Right renal pelvis (tissue), 4 donors: Measurements from ENCODE around the gene NOP53. TPM values are rescaled to one million over a fixed set of nuclear protein-coding genes. Genes with fewer than 3 reads are reported as not detected.
"Not testable (repeated sequence)": the region's sequence is repeated elsewhere in the genome, so short reads cannot be mapped to it uniquely, and the experiment has no call there.

Experiments
- DNase-seq, 4 donors: peaks; one replicate each; pipeline ENCODE4 v3.0.0-alpha.2; 2013; ENCODE audit warnings: low read depth in 4 of 4, low spot score in 3 of 4, missing footprints in 1 of 4
- polyA plus RNA-seq, 4 donors: library from polyadenylated mRNA; unstranded; fragments of 120-200 nt; gene quantifications; one replicate each; pipeline ENCODE4 v1.2.1, GENCODE V29; 2013; ENCODE audit not compliant: insufficient read length in 4 of 4

The NOP53 gene
- polyA plus RNA-seq, 4 donors = 346 to 460 (median 376) TPM

DNA sequence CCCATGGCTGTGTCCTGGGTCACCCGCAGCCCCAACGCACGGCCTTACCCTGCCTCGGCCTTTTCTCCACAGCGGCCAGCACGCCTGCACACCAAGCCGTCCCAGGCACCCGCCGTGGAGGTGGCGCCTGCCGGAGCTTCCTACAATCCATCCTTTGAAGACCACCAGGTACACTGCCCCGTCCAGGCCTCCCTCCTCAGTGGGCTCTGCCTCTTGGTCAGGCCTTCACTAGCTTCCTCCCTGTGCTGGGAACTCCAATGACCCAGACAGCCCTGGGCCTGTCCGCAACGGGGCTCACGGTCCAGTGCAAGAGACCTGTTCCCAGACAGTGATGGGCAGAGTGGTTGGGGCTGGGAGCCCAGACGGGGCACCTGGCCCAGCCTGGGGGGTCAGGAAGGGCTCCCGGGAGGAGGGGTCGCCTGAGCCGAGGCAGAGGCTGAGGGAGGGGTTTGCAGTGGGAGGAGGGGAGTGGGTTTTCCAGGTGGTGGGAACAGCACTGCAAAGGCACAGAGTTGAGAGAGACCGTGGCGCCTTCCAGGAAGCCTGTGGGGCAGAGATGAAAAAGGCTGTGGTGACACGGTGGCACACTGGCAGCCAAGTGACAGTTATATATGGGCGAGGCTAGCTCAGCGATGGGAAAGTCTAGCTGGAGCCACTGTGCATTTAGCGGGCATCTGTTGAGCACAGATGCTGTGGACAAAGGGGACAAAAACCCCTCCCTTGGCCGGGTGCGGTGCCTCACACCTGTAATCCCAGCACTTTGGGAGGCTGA lies 7.3 kb downstream of the NOP53 start:
- DNase-seq = no peak

GRCh38 chr19:47754206-47755064 lies 9.1 kb downstream of the NOP53 start:
- no peak for DNase-seq

DNA sequence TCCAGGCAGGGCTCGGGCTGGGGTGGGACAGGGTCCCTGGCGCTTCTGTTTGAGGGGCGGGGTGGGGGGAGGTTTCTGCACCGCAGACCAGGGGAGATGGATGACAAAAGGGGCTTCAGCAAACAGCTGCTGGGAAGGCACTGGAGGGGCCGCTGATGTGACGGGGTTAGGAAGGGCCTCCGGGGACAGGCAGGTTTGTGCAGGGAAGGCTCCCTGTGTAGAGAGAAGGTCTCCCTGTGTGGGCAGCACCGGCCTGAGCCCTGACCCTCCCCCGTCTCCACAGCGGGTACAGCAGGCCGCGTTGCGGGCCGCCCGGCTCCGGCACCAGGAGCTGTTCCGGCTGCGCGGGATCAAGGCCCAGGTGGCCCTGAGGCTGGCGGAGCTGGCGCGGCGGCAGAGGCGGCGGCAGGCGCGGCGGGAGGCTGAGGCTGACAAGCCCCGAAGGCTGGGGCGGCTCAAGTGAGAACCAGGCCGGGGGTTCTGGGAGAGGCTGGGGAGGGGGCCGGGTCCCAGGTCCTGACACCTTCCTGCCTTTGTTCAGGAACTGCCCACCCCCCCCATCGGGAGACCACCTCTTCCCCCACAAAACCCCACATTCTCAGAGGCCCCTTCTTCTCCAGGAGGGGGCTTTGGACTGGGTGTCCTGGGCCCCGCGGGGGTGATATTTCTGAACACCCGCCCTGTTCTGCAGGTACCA lies 9.9 kb downstream of the NOP53 start:
- no peak for DNase-seq

DNA sequence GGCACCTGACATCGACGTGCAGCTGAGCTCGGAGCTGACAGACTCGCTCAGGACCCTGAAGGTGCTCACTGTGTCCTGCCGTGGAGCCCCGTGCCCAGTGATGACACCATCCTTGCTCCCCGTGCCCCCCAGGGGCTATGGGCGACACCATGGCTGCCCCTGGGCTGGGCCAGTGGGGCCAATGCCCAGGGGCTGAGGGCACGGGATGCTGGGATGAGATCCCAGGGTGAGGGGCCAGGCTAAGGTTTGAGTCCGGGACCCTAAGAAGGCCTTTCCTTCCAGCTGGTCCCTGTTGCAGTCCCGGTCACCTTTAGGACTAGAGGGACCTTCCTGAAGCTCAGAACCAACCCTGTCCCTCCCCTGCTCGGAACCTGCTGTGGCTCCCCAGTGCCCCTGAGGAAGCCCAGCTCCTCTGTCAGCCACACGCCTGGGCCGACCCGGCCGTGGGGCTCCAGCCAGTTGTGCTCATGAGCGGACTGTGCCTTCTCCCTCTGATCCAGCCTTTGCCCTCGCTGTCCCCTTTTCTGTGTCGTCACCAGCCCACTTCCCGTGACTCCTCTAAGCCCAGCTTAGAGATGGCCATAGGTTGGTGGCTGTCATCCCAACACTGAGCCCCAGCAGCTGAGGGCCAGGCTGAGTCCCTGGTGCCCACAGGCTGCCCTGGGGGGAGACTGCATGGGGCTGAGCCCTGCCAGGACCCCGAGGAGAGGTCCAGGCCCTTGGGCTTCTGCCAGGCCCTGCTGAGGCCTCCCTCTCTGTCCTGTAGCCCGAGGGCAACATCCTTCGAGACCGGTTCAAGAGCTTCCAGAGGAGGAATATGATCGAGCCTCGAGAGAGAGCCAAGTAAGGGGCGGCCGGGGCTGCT lies 10.6 kb downstream of the NOP53 start:
- DNase-seq = no peak

GRCh38 chr19:47756627-47756929 lies 11.2 kb downstream of the NOP53 start:
- no peak for DNase-seq

- DNase-seq = no peak
These were observed 11.7 kb downstream of the NOP53 start for GRCh38 chr19:47756953-47757608.

DNA sequence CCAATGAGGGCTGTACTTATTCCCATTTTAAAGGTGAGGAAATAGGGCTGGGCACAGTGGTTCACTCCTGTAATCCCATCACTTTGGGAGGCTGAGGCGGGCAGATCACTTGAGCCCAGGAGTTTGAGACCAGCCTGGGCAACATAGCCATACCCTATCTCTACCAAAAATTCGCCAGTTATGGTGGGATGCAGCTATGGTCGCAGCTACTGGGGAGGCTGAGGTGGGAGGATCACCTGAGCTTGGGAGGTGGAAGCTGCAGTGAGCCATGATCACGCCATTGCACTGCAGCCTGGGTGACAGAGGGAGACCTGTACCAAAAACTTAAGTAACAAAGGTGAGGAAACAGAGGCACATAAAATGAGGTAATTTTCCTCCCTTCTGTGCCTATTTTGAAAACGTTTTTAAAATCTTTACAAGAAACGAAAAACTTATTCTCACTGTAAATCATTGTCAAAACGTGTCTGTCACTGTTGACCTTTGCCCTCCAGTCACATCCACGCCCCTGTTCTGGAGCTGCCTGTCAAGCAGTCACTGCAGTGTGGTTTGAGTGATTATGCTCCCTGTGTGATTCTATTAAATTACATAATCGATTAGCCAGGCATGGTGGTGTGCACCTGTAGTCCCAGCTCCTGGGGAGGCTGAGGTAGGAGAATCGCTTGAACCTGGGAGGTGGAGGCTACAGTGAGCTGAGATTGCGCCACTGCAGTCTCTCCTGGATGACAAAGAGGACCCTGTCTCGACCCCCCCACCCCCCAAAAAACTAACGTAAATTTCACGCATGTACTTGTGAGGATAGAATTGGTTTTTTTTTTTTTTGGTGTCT lies 12.5 kb downstream of the NOP53 start:
- no peak for DNase-seq

DNA sequence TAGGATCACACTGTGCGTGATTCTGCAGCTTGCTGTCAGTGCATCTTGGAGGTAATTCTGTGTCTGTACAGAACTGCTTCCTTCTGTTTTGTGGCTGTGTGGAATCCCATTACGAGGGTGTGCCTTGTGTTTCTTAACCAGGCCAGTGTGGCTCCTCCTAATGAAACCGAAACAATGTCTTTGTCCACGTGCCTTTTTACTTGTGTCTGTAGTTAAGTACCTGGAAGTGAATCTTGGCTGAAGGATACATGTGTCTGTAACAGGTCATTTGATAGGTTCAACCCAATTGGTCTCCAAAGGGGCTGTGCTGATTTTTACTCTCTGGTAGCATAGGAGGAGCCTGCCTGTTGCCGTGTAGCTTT lies 13.1 kb downstream of the NOP53 start:
- no peak for DNase-seq

- no peak for DNase-seq
These were observed 15.3 kb downstream of the NOP53 start for GRCh38 chr19:47760632-47760999.

- DNase-seq = no peak
These were observed 16.2 kb downstream of the NOP53 start for GRCh38 chr19:47761566-47761965.

DNA sequence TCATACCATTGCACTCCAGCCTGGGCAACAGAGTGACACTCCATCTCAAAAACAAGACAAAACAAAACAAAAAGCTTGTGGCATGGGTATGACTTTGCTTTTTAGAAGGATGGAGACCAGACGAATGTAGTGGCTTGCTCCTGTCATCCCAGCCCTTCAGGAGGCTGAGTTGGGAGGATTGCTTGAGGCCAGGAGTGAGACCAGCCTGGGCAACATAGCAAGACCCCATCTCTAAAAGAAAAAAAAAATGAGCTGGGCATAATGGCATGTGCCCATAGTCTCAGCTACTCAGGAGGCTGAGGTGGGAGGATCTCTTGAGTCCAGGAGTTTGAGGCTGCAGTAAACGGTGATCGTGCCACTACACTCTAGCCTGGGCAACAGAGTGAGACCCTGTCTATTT lies 16.8 kb downstream of the NOP53 start:
- DNase-seq = no peak

GRCh38 chr19:47762615-47763308 lies 17.4 kb downstream of the NOP53 start:
- no peak for DNase-seq

DNA sequence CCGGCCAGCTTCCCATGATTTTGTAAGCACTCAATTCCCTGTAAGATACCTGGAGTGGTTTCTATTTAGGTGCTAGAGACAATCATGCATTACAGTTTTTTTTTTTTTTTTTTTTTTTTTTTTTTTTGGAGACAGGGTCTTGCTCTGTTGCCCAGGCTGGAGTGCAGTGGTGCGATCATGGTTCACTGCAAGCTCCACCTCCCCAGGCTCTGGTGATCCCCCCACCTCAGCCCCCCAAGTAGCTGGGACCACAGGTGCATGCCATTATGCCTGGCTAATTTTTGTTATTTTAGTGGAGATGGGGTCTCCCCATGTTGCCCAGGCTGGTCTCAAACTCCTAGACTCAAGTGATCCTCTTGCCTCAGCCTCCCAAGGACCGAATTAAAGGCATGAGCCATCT lies 19.4 kb downstream of the NOP53 start:
- not testable (repeated sequence) for DNase-seq

DNA sequence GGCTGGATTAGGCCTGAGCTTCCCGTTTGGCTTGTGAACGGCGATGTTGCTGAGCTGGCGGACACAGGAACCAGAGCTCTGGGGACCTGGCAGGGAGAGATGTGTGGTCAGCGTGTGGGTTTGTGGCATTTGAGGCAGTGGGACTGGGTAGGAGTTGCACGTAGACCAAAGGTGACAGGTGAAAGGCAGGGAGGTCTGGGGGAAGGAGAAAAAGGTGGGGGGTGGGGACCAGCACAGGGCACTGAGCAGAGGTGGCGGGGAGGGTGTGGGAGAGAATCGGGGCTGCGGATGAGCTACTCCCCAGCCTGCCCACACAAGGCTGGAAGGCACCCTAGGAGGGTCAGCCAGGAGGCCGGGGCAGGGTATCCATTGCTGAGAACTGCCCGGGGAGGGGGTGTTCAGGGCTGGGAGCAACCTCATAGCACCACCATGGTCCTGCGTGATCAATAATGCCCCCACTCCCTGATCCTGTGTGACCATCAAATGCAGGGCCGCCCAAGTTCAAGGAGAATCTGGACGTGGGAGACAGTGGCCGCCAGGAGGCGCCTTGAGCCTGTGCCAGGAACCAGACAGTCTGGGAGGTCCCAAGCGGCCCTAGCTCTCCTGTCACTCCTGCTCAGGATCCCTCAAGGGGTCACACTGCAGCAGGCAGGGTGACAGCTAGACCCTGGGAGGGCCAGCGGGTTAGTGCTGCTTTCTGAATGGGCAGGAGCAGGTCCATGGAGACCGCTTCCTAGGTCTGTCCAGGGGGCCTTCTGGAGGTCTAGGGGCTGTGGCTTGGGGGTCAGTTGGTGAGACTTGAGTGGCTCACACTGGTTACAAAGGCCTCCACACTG lies 20.4 kb downstream of the NOP53 start:
- DNase-seq = peak in 1 of 4 donors; percentile 50

- no peak for DNase-seq
These were observed 20.9 kb downstream of the NOP53 start for GRCh38 chr19:47766359-47766620.

GRCh38 chr19:47766670-47767069 lies 21.3 kb downstream of the NOP53 start:
- DNase-seq = no peak

DNA sequence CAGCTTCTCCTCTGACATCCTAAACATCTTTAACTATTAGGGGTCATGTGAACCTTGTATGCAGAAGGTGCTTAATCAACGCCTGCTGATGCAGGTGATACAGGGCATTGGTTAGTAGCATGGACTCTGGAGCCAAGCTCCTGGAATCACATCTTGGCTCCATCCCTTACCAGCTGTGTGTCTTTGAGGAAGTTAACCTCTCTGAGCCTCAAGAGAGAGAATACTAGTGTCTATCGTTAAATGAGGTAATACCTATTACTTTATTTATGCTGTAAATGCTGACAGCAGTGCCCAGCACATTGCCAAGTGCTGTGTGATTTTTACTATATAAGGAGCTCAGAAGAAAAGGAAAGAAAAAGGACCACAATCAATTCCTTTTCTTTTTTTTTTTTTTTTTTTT lies 22.0 kb downstream of the NOP53 start:
- DNase-seq = no peak

GRCh38 chr19:47768604-47769003 lies 23.3 kb downstream of the NOP53 start:
- no peak for DNase-seq
